ENCODE data around the gene SLC25A38.

Gene SLC25A38

DNA sequence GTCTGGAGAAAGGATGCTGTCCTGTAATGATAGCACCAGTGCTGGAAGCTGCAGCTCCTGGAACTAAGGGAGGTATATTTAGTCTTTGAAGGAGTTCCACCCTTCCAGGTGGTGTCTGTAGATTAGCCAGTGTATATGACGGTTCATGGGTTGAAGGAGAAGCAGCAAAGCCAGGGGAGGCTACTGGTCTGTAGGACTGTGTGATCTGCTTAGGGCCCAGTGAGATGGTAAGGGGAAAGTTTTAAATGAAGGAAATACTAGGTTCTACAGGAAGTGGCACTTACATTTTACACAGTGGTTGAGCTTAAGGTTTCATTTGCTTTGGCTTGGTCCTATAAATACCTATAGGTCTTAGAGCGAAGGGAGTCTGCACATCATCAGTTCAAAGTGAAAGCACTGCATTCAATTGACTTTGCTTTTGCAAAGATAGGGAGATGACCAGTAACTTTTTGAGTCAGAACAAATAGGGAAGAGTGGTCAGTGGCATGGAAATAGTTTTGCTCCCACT lies 5.6 kb downstream of the SLC25A38 start:
- Histone ChIP-seq H3K36me3 (replicated peaks; ENCODE audit: insufficient read depth, low read length) (peaks cover 26% of the 10 kb centered on the region), H3K9ac (ENCODE audit: low read length) (no peak overlapping the region; the same call in 1 of the 2 replicates), H2AFZ (ENCODE audit: low read length) (no peak overlapping the region), H3K9me3 (replicated peaks; ENCODE audit: insufficient read depth, low read length) (no peaks in the 10 kb centered on the region), H3K9me2 (replicated peaks; ENCODE audit: insufficient read depth, low read length) (no peaks in the 10 kb centered on the region), H3K27ac (ENCODE audit: low read length) (peak overlapping the region; percentile 61; the same call in 1 of the 2 replicates), H3F3A (ENCODE audit: insufficient read depth, low read length) (peaks cover 22% of the 10 kb centered on the region), H4K20me1 (ENCODE audit: insufficient read depth, low read length) (peaks cover 20% of the 10 kb centered on the region), H3K4me2 (ENCODE audit: low read depth, low read length) (peak overlapping the region; percentile 54), H3K27me3 (replicated peaks; ENCODE audit: insufficient read depth, low read length) (no peaks in the 10 kb centered on the region), H3K4me1 (ENCODE audit: low read length) (peaks cover 39% of the 10 kb centered on the region), H3K4me3 (ENCODE audit: low read length) (peak overlapping the region; percentile 18; the same call in 1 of the 2 replicates), H3K79me2 (ENCODE audit: low read length) (peaks cover 74% of the 10 kb centered on the region)
- TF ChIP-seq CTCF (IDR thresholded peaks at IDR 0.05; ENCODE audit: low read length) = no peak
- TF ChIP-seq EZH2 (optimal IDR thresholded peaks at IDR 0.05; ENCODE audit: low read depth, low read length) = no peak
- peak; percentile 88 for DNase-seq

DNA sequence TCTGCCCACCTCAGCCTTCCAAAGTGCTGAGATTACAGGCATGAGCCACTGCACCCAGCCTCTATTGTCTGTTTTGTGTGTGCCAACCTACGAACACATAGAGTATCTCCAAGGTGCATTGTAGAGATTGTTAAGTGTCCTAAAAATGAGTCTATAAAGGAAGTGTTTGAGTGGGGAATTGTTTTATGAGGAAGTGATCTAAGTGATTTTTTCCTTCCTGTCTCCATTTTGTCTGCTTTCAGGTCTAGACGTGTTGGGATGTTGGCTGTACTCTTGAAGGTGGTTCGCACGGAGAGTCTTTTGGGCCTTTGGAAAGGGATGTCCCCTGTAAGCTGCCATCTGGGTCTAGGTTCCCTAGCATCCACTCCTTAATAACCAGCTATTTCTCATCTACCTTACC lies 7.0 kb downstream of the SLC25A38 start:
- H3K9me3 ChIP-seq (replicated peaks; ENCODE audit: insufficient read depth, low read length) = no peaks in the 10 kb centered on the region
- peaks cover 20% of the 10 kb centered on the region for H3F3A ChIP-seq (ENCODE audit: insufficient read depth, low read length)
- peaks cover 17% of the 10 kb centered on the region for H4K20me1 ChIP-seq (ENCODE audit: insufficient read depth, low read length)
- no peak overlapping the region for H3K4me3 ChIP-seq (ENCODE audit: low read length)
- TF ChIP-seq EZH2phosphoT487 (IDR thresholded peaks at IDR 0.05; ENCODE audit: low read length) (no peak), EZH2 (optimal IDR thresholded peaks at IDR 0.05; ENCODE audit: low read depth, low read length) (no peak), CTCF (IDR thresholded peaks at IDR 0.05; ENCODE audit: low read length) (no peak)
- H3K9me2 ChIP-seq (replicated peaks; ENCODE audit: insufficient read depth, low read length) = no peaks in the 10 kb centered on the region
- no peak overlapping the region for H3K27ac ChIP-seq (ENCODE audit: low read length)
- no peak overlapping the region for H3K9ac ChIP-seq (ENCODE audit: low read length)
- peaks cover 29% of the 10 kb centered on the region for H3K36me3 ChIP-seq (replicated peaks; ENCODE audit: insufficient read depth, low read length)
- H3K79me2 ChIP-seq (ENCODE audit: low read length) = peaks cover 62% of the 10 kb centered on the region
- H3K4me2 ChIP-seq (ENCODE audit: low read depth, low read length) = no peak overlapping the region
- no peak overlapping the region for H2AFZ ChIP-seq (ENCODE audit: low read length)
- H3K27me3 ChIP-seq (replicated peaks; ENCODE audit: insufficient read depth, low read length) = no peaks in the 10 kb centered on the region
- H3K4me1 ChIP-seq (ENCODE audit: low read length) = peaks cover 35% of the 10 kb centered on the region
- DNase-seq = no peak

DNA sequence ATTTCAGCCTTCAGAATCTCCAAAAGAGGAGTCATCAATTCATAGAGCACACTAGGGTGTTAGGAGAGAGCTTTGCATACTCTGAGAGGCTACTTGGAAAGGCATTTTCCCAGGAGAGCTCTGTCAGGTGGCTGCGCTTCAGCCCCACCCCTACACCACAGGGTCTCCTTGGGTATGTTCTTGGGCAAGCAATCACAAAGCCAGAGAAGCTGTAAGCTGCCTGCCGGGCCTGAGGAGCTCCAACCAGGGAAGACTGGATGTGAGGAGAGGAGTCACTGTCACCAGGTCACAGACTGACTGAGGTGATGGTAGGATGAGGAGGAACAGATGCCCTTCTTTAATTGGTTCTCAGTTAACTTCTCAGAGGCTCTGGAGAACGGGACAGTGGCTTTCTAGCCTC lies 13.5 kb downstream of the SLC25A38 start:
- Histone ChIP-seq H3K27ac (ENCODE audit: low read length) (no peak overlapping the region), H3K36me3 (replicated peaks; ENCODE audit: insufficient read depth, low read length) (peaks cover 16% of the 10 kb centered on the region; the same call in 1 of the 2 replicates), H3K4me1 (ENCODE audit: low read length) (peaks cover 6% of the 10 kb centered on the region; the same call in 1 of the 2 replicates), H3K9me3 (replicated peaks; ENCODE audit: insufficient read depth, low read length) (no peaks in the 10 kb centered on the region), H3K4me3 (ENCODE audit: low read length) (no peak overlapping the region), H3K79me2 (ENCODE audit: low read length) (peaks cover 2% of the 10 kb centered on the region), H4K20me1 (ENCODE audit: insufficient read depth, low read length) (no peaks in the 10 kb centered on the region), H3K9me2 (replicated peaks; ENCODE audit: insufficient read depth, low read length) (no peaks in the 10 kb centered on the region), H3K9ac (ENCODE audit: low read length) (no peak overlapping the region), H3K4me2 (ENCODE audit: low read depth, low read length) (no peak overlapping the region), H3K27me3 (replicated peaks; ENCODE audit: insufficient read depth, low read length) (no peaks in the 10 kb centered on the region), H3F3A (ENCODE audit: insufficient read depth, low read length) (peaks cover 5% of the 10 kb centered on the region), H2AFZ (ENCODE audit: low read length) (no peak overlapping the region)
- TF ChIP-seq EZH2phosphoT487 (IDR thresholded peaks at IDR 0.05; ENCODE audit: low read length) (no peak), CTCF (IDR thresholded peaks at IDR 0.05; ENCODE audit: low read length) (no peak), EZH2 (optimal IDR thresholded peaks at IDR 0.05; ENCODE audit: low read depth, low read length) (no peak)
- DNase-seq = no peak

Data from MM.1S (cell line).